HepG2 (cell line): ENCODE measurements around the gene PHYHIPL. TPM values are rescaled to one million over a fixed set of nuclear protein-coding genes. Genes with fewer than 3 reads are reported as not detected.

ENCODE experiments used
- AGO2 ChIP-seq: fragments of 200-400 bp; formaldehyde crosslinking; optimal IDR thresholded peaks from 2 replicates; pipeline ENCODE3; 2017; ENCODE audit warnings: mild to moderate bottlenecking, low read depth, low read length, moderate library complexity
- CCDC6 ChIP-seq: sonication (generic); formaldehyde crosslinking; IDR thresholded peaks from 2 replicates; pipeline ENCODE4 v1.8.1; 2022; ENCODE audit warnings: mild to moderate bottlenecking, missing genetic modification reagents, moderate library complexity
- FOXP1 ChIP-seq, 2 experiments: fragments of 450-650 bp in 1 of 2; IDR thresholded peaks; 2 replicates each; pipeline ENCODE4 v1.6.1; 2017 to 2018; ENCODE audit warnings: antibody characterized with exemption in 1 of 2
- MLLT10 ChIP-seq: sonication (generic); formaldehyde crosslinking; IDR thresholded peaks from 2 replicates; pipeline ENCODE4 v1.4.0; 2020; ENCODE audit warnings: missing genetic modification reagents
- MTF1 ChIP-seq: sonication (generic); formaldehyde crosslinking; IDR thresholded peaks from 2 replicates; pipeline ENCODE4 v1.5.0; 2020; ENCODE audit warnings: missing genetic modification reagents
- MYC ChIP-seq: sonication (generic); formaldehyde crosslinking; IDR thresholded peaks from 2 replicates; pipeline ENCODE4 v1.9.0; 2021; ENCODE audit warnings: missing genetic modification reagents, borderline replicate concordance
- NCOR1 ChIP-seq: fragments of 200-600 bp; sonication (generic); IDR thresholded peaks from 2 replicates; pipeline ENCODE4 v1.7.0; 2017; ENCODE audit warnings: antibody characterized with exemption, low read length, borderline replicate concordance
- RBM22 ChIP-seq: fragments of 200-400 bp; formaldehyde crosslinking; optimal IDR thresholded peaks from 2 replicates; pipeline ENCODE3; 2017; ENCODE audit warnings: mild to moderate bottlenecking, low read length, moderate library complexity
- REPIN1 ChIP-seq: sonication (generic); formaldehyde crosslinking; IDR thresholded peaks from 2 replicates; pipeline ENCODE4 v1.8.0; 2022; ENCODE audit warnings: missing genetic modification reagents, low read depth, mild to moderate bottlenecking, borderline replicate concordance
- SAP130 ChIP-seq: IDR thresholded peaks from 2 replicates; pipeline ENCODE4 v1.6.1; 2016; ENCODE audit warnings: low read depth
- SIX4 ChIP-seq: sonication (generic); formaldehyde crosslinking; IDR thresholded peaks from 2 replicates; pipeline ENCODE4 v1.4.0; 2020; ENCODE audit warnings: missing genetic modification reagents
- SKI ChIP-seq: fragments of 450-650 bp; IDR thresholded peaks from one replicate; pipeline ENCODE4 v1.6.1; 2018; ENCODE audit warnings: mild to moderate bottlenecking; ENCODE audit not compliant: partially characterized antibody
- SP5 ChIP-seq: IDR thresholded peaks from 2 replicates; pipeline ENCODE4 v1.6.1; 2016; ENCODE audit warnings: low read depth, borderline replicate concordance
- TAF15 ChIP-seq: fragments of 200-400 bp; formaldehyde crosslinking; IDR thresholded peaks from one replicate; pipeline ENCODE4 v1.6.1; 2018; ENCODE audit warnings: mild to moderate bottlenecking, low read depth, low read length; ENCODE audit not compliant: poor library complexity, severe bottlenecking
- ZFP37 ChIP-seq: sonication (generic); formaldehyde crosslinking; IDR thresholded peaks from 2 replicates; pipeline ENCODE4 v1.4.0; 2020; ENCODE audit warnings: missing genetic modification reagents, borderline replicate concordance
- ZMYM2 ChIP-seq: sonication (generic); formaldehyde crosslinking; IDR thresholded peaks from 2 replicates; pipeline ENCODE4 v1.8.0; 2022; ENCODE audit warnings: mild to moderate bottlenecking, missing genetic modification reagents
- ZNF124 ChIP-seq: sonication (generic); formaldehyde crosslinking; IDR thresholded peaks from 2 replicates; pipeline ENCODE4 v1.4.0; 2020; ENCODE audit warnings: missing genetic modification reagents
- ZNF253 ChIP-seq: sonication (generic); formaldehyde crosslinking; IDR thresholded peaks from 2 replicates; pipeline ENCODE4 v1.8.0; 2022; ENCODE audit warnings: mild to moderate bottlenecking, missing genetic modification reagents, borderline replicate concordance
- ZNF317 ChIP-seq: sonication (generic); formaldehyde crosslinking; IDR thresholded peaks from 2 replicates; pipeline ENCODE4 v1.5.0; 2020; ENCODE audit warnings: mild to moderate bottlenecking, missing genetic modification reagents
- ZNF431 ChIP-seq: sonication (generic); formaldehyde crosslinking; IDR thresholded peaks from 2 replicates; pipeline ENCODE4 v1.9.0; 2022; ENCODE audit warnings: missing genetic modification reagents, low read depth, mild to moderate bottlenecking, borderline replicate concordance
- ZNF569 ChIP-seq: sonication (generic); formaldehyde crosslinking; IDR thresholded peaks from 2 replicates; pipeline ENCODE4 v1.5.0; 2020; ENCODE audit warnings: mild to moderate bottlenecking, missing genetic modification reagents, moderate library complexity, borderline replicate concordance
- ZNF792 ChIP-seq: IDR thresholded peaks from 2 replicates; pipeline ENCODE4 v1.6.1; 2016
- polyA plus RNA-seq, 8 experiments: library from polyadenylated mRNA; depleted of rRNA in 3 of 8; stranded (reverse) in 7 of 8; unstranded in 1 of 8; fragments of >200 nt; fragmentation: Illumina TruSeq in 4 of 8; extraction: Trizol in 4 of 8; gene quantifications; 2 replicates each; pipeline versions ENCODE4 v1.2.1 to v1.2.3, GENCODE V29; 2011 to 2016; ENCODE audit warnings: low read depth in 4 of 8, missing spikeins in 1 of 8, mixed read lengths in 1 of 8; ENCODE audit not compliant: insufficient read depth in 1 of 8
- total RNA-seq, 5 experiments: library from RNA; depleted of rRNA; stranded (reverse); fragments of >200 nt; fragmentation: Illumina TruSeq; extraction: Trizol; gene quantifications; 2 replicates each; pipeline ENCODE4 v1.2.3, GENCODE V29; 2016; ENCODE audit warnings: low read depth in 1 of 5
- TF ChIP-seq, protein P1 (sequence below): sonication (generic); formaldehyde crosslinking; IDR thresholded peaks from 2 replicates; pipeline ENCODE4 v1.5.1; 2020; ENCODE audit warnings: mild to moderate bottlenecking, moderate library complexity, missing genetic modification reagents
- TF ChIP-seq, protein P2 (sequence below): sonication (generic); formaldehyde crosslinking; IDR thresholded peaks from 2 replicates; pipeline ENCODE4 v1.8.1; 2023; ENCODE audit warnings: mild to moderate bottlenecking, moderate library complexity, missing genetic modification reagents
- TF ChIP-seq, protein P3 (sequence below): sonication (generic); formaldehyde crosslinking; IDR thresholded peaks from 2 replicates; pipeline ENCODE4 v1.4.0; 2020; ENCODE audit warnings: missing genetic modification reagents
- TF ChIP-seq, protein P4 (sequence below): sonication (generic); formaldehyde crosslinking; IDR thresholded peaks from 2 replicates; pipeline ENCODE4 v1.8.1; 2023; ENCODE audit warnings: mild to moderate bottlenecking, missing genetic modification reagents, borderline replicate concordance

PHYHIPL gene
- total and polyA plus RNA-seq, 2 of the 13 experiments (the other 11 are each of a cell fraction or from before 2014, with no cell fraction given) = 40.6 to 78.5 TPM

DNA sequence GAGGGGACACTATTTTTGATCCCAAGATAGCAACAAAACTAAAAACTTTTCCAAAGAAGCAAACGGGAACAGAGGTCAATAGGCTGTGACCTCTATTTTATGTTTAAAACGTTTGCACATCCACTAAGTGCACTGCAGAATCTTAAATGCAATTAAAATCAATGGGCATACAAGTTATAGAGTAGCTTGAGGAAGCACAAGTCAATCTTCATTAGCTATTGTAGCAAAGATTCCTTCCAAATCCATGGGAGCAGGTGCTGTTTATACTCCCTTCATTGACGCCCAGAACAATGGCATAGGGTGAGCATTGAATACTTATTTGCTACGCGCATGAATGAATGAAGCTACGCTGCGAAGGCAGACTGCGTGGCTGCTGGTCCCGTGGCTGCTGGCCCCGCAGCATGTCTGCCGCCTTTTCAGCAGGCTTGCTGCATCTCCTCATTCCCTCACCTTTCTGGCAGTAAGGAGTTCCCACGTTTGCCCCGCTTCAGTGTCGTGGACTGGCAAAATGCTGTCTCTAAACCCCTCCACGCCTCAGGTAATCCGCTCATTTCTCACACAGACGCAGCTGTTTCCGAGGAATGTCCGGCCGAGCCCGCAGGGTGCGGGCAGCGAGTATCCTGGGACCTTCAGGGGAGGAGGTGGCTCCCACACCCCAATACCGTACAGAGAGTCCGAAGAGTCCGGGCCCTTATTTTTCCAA lies 754 bp upstream of the PHYHIPL start (continued):
- TF ChIP-seq SAP130 (CRISPR knock-in tag) = peak; percentile 47; the same call in 1 of the 2 replicates
- TF ChIP-seq ZNF569 (CRISPR knock-in tag) = no peak
- TF ChIP-seq RBM22 = peak; percentile 82
- no peak for TF ChIP-seq NCOR1
- TF ChIP-seq, protein P1, sequence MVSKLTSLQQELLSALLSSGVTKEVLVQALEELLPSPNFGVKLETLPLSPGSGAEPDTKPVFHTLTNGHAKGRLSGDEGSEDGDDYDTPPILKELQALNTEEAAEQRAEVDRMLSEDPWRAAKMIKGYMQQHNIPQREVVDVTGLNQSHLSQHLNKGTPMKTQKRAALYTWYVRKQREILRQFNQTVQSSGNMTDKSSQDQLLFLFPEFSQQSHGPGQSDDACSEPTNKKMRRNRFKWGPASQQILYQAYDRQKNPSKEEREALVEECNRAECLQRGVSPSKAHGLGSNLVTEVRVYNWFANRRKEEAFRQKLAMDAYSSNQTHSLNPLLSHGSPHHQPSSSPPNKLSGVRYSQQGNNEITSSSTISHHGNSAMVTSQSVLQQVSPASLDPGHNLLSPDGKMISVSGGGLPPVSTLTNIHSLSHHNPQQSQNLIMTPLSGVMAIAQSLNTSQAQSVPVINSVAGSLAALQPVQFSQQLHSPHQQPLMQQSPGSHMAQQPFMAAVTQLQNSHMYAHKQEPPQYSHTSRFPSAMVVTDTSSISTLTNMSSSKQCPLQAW (CRISPR knock-in tag) = no peak
- TF ChIP-seq ZNF792 = no peak; the same call in 1 of the 2 replicates
- TF ChIP-seq REPIN1 (CRISPR knock-in tag) = peak; percentile 40; the same call in 1 of the 2 replicates
- peak; percentile 73; the same call in 1 of the 2 replicates for TF ChIP-seq ZMYM2
- TF ChIP-seq SIX4 (CRISPR knock-in tag) = no peak
- TF ChIP-seq TAF15 = no peak
- TF ChIP-seq SKI = no peak
- no peak for TF ChIP-seq FOXP1 (IDR thresholded peaks at IDR 0.05)
- TF ChIP-seq FOXP1 (CRISPR knock-in tag; IDR thresholded peaks at IDR 0.05) = no peak
- no peak for TF ChIP-seq MTF1
- no peak for TF ChIP-seq ZFP37 (CRISPR knock-in tag)
- TF ChIP-seq, protein P2, sequence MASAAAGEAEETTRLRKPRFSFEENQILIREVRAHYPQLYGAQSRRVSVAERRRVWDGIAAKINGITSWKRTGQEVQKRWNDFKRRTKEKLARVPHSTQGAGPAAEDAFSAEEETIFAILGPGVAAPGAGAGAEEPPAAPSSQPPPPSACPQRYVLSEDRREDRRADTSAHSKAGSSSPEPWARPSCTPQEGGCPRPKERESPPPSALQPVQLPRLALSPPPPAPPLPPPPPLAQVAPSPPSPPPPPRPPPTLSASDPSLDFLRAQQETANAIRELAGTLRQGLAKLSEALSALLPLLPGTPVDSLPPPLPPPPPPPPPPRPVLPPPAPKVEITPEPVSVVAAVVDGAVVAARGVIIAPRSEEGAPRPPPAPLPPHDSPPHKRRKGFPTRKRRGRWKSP (CRISPR knock-in tag) = no peak
- TF ChIP-seq CCDC6 = peak; percentile 38; the same call in 1 of the 2 replicates
- no peak for TF ChIP-seq MYC (CRISPR knock-in tag)
- TF ChIP-seq ZNF124 (CRISPR knock-in tag) = 0 out of 2 replicates have a peak, but pooled peaks have one; percentile 51
- 0 out of 2 replicates have a peak, but pooled peaks have one; percentile 4 for TF ChIP-seq ZNF317 (CRISPR knock-in tag)
- peak; percentile 14 for TF ChIP-seq AGO2
- no peak for TF ChIP-seq SP5
- 0 out of 2 replicates have a peak, but pooled peaks have one; percentile 12 for TF ChIP-seq ZNF431 (CRISPR knock-in tag)
- TF ChIP-seq, protein P3, sequence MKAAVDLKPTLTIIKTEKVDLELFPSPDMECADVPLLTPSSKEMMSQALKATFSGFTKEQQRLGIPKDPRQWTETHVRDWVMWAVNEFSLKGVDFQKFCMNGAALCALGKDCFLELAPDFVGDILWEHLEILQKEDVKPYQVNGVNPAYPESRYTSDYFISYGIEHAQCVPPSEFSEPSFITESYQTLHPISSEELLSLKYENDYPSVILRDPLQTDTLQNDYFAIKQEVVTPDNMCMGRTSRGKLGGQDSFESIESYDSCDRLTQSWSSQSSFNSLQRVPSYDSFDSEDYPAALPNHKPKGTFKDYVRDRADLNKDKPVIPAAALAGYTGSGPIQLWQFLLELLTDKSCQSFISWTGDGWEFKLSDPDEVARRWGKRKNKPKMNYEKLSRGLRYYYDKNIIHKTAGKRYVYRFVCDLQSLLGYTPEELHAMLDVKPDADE (CRISPR knock-in tag) = no peak
- TF ChIP-seq ZNF253 (CRISPR knock-in tag) = 0 out of 2 replicates have a peak, but pooled peaks have one; percentile 39
- TF ChIP-seq MLLT10 (CRISPR knock-in tag) = 0 out of 2 replicates have a peak, but pooled peaks have one; percentile 28
- TF ChIP-seq, protein P4, sequence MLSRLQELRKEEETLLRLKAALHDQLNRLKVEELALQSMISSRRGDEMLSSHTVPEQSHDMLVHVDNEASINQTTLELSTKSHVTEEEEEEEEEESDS (CRISPR knock-in tag) = no peak
